ENCODE data around the gene PPP6R3.

- TF ChIP-seq POLR2A (IDR thresholded peaks at IDR 0.05), result no peak
- no peak for TF ChIP-seq CTCF (IDR thresholded peaks at IDR 0.05)
These were observed 39.7 kb downstream of the PPP6R3 start for GRCh38 chr11:68500206-68500605.

Data from thyroid gland (tissue), 4 donors.